GM12875 (cell line): ENCODE data around the gene GRID1.

ENCODE experiments used
- H3K4me3 ChIP-seq: one replicate; pipeline ENCODE4 v1.5.1; 2011; ENCODE audit warnings: low read depth, low read length, control low read depth
- CTCF ChIP-seq: IDR thresholded peaks from 2 replicates; pipeline ENCODE4 v1.5.1; 2011; ENCODE audit warnings: low read depth, mild to moderate bottlenecking, control low read depth, inconsistent platforms, low read length, moderate library complexity, borderline replicate concordance; ENCODE audit not compliant: insufficient read depth

The GRID1 gene

GRCh38 chr10:86205306-86206239 is 161.0 kb downstream of the GRID1 start:
- TF ChIP-seq CTCF, result no peak
- no peak overlapping the region for H3K4me3 ChIP-seq

GRCh38 chr10:86204421-86205305 is 161.9 kb downstream of the GRID1 start:
- no peak for TF ChIP-seq CTCF
- H3K4me3 ChIP-seq, result no peak overlapping the region

- no peak overlapping the region for H3K4me3 ChIP-seq
- no peak for TF ChIP-seq CTCF
Observed at GRCh38 chr10:86203162-86203905, 163.3 kb downstream of the GRID1 start.

GRCh38 chr10:86202226-86202735 is 164.3 kb downstream of the GRID1 start:
- TF ChIP-seq CTCF, result no peak
- H3K4me3 ChIP-seq, result no peak overlapping the region

- H3K4me3 ChIP-seq, result no peak overlapping the region
- no peak for TF ChIP-seq CTCF
Observed at GRCh38 chr10:86200867-86201266, 165.7 kb downstream of the GRID1 start.

- no peak overlapping the region for H3K4me3 ChIP-seq
- TF ChIP-seq CTCF, result no peak
Observed at GRCh38 chr10:86200269-86200668, 166.3 kb downstream of the GRID1 start.
